ENCODE data around the gene C5orf58.

The C5orf58 gene

DNA sequence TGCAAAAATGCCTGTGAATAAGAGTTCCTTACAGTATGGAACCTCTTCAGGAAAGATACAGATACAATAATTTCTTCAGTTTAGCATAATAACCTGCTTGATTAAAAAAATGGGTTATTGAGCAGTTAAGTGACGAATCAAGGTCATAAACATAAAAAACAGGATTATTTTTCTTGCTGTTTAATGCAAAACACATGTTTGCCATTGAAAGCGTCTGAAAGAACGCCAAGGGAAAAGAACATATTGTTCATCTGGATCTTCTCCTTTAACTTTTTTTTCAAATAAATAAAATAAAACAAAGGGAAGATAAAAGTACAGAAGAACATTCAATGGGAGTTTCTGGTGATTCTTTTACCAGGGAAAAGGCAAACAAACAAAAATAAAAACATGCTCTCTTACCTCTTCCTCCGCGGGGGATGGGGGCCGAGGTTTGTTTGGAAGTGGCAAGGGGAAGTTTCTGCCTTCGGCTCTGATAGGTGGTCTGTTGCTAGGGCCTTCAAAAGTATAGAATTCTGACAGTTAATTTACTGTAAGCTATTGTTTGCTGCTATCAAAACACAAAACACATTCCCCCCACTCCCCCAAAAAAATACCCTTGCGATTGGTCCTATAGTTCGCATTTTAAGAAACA lies 20.1 kb downstream of the C5orf58 start:
- TF ChIP-seq, protein P1, sequence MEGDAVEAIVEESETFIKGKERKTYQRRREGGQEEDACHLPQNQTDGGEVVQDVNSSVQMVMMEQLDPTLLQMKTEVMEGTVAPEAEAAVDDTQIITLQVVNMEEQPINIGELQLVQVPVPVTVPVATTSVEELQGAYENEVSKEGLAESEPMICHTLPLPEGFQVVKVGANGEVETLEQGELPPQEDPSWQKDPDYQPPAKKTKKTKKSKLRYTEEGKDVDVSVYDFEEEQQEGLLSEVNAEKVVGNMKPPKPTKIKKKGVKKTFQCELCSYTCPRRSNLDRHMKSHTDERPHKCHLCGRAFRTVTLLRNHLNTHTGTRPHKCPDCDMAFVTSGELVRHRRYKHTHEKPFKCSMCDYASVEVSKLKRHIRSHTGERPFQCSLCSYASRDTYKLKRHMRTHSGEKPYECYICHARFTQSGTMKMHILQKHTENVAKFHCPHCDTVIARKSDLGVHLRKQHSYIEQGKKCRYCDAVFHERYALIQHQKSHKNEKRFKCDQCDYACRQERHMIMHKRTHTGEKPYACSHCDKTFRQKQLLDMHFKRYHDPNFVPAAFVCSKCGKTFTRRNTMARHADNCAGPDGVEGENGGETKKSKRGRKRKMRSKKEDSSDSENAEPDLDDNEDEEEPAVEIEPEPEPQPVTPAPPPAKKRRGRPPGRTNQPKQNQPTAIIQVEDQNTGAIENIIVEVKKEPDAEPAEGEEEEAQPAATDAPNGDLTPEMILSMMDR (IDR thresholded peaks at IDR 0.05; ENCODE audit: insufficient read depth, low read depth, low read length, missing control alignments) = no peak
- no peak for DNase-seq (ENCODE audit: low read depth)
- no peak overlapping the region for H3K4me3 ChIP-seq (ENCODE audit: low read length)

DNA sequence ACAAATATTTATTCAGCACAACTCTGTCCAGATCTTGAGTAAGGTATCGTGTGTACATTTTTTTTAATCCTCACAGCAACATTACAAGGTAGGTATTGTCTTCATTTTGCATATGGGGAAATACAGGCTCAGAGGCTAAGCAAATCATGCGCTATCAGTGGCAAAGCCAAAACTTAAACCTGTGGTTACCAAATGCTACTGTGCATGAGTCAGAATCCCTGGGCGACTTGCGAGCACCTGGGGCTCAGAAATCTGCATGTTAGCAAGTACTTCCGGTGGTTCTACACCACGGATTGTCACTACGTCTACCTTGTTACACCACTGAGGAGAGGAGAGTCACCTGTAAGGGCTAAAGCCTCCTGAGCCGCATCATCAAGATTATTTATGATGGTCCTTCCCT lies 21.3 kb downstream of the C5orf58 start:
- peak; percentile 92 for DNase-seq (ENCODE audit: low read depth)
- TF ChIP-seq, protein P1 (IDR thresholded peaks at IDR 0.05; ENCODE audit: insufficient read depth, low read depth, low read length, missing control alignments) = no peak
- no peak overlapping the region for H3K4me3 ChIP-seq (ENCODE audit: low read length)

DNA sequence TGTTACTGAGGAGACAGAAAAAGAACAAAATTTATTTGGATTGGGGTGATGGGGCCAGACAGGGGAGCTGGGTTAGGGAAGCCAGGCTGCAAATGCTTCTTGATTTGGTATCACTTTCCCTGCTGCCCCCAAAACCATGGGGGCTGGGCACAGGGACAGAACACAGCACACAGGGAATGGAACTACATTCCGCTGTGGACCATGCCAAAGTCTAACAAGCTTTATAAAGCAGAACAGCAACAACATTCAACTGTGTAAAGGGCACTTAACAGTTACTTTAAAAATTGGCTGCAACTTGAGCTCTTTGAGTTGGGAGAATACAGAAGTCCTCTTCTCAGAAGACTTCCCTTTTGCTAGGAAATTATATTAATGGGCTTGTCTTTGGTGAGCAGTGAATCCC lies 23.8 kb downstream of the C5orf58 start:
- no peak overlapping the region for H3K4me3 ChIP-seq (ENCODE audit: low read length)
- TF ChIP-seq, protein P1 (IDR thresholded peaks at IDR 0.05; ENCODE audit: insufficient read depth, low read depth, low read length, missing control alignments) = no peak
- no peak for DNase-seq (ENCODE audit: low read depth)

DNA sequence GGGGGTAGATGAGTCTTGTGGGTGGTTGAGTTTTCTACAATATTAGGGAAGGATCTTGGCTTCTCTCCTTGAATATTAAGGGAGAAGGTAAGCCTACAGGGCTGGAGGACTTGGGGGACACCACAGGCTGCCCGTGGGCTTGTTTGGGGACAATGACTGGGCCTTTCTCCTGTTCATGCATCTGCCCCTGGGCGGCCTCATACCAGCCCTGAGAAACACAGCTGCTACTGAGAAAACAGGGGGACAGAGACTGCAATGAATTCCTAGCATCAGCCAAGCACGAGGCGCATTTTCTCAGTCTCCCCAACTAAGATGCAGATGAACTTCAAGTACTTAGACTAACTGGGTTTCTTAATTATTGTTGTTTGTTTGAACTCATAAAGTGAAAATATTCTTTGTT lies 24.6 kb downstream of the C5orf58 start:
- H3K4me3 ChIP-seq (ENCODE audit: low read length) = no peak overlapping the region
- no peak for DNase-seq (ENCODE audit: low read depth)
- TF ChIP-seq, protein P1 (IDR thresholded peaks at IDR 0.05; ENCODE audit: insufficient read depth, low read depth, low read length, missing control alignments) = no peak

DNA sequence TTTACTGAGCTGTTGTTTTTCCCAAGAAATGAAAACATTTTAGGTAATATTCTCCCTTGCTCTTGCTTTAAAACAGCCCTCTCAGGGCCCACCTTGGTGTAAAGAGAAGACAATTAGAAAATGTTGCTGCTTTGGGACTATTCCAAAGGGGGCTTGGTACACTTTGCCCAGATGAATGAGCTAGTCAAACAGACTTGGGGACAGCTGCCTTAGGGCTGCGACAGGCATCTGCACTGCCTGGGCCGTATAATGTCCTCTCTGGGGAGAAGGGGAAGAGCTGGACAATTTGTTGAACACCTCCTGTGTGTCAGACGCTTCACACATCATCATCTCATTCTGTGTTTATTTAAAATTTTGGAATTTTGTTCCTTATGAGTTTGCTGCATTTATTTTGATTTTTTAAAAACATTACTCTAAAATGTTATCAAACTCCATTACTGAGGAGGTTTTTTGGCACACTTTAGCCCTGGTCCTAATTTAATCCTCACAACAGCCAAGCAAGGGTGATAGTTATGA lies 28.8 kb downstream of the C5orf58 start:
- no peak for DNase-seq (ENCODE audit: low read depth)
- TF ChIP-seq, protein P1 (IDR thresholded peaks at IDR 0.05; ENCODE audit: insufficient read depth, low read depth, low read length, missing control alignments) = no peak
- H3K4me3 ChIP-seq (ENCODE audit: low read length) = no peak overlapping the region

DNA sequence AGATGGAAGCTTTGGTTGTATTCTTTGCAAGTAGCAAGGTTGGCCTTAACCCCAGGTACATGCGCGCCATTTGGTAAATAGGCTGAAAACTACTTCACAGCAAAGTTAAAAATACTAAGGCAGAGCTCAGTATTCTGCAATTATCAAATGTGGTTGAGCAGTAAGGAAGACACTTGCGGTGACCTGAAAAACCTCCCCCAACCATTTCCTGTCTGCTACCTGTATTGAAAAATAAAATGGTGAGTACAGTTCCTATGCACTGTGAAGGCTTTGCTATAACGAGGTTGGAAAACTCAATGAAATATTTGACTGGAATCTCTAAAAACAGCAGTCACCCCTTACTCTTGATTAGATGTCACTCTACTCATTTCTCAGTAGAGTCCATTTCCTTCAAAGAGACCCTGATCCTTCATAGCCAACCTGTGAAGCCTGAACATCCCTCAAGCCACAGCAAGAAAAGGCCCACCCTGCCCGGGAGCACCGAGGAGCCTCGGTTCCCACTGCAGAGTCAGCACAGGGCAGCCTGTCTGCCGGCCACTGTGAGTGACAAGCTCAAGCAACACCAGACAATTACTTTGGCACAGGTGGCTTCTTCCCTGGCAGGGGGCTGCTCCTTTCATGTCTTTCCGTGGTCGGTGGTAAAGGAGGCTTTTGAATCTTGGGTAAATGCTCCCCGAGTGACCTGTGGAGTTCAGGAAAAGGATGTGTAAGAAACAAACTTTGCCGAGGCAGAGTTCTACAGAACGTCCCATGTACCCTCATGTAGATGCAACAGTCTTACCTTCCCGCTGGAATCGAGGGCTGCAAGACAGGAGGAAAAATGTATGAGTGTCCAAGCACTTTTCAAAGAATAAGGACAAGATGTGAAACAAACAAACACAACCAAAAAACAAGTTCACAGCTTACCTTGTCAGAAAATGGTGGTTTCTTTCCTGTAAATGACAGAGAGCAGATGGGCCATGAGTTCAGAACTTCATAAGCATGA lies 29.6 kb downstream of the C5orf58 start:
- DNase-seq (ENCODE audit: low read depth) = no peak
- no peak overlapping the region for H3K4me3 ChIP-seq (ENCODE audit: low read length)

More for the DNA sequence above, 29.6 kb downstream of the C5orf58 start:
- TF ChIP-seq, protein P1 (IDR thresholded peaks at IDR 0.05; ENCODE audit: insufficient read depth, low read depth, low read length, missing control alignments) = no peak

Data from epithelial cell of esophagus (primary cell).